ENCODE results near the gene SS18L1. TPM values are rescaled to one million over a fixed set of nuclear protein-coding genes. Genes with fewer than 3 reads are reported as not detected.
"Not testable (repeated sequence)": the region's sequence is repeated elsewhere in the genome, so short reads cannot be mapped to it uniquely, and the experiment has no call there.

SS18L1 gene
- total RNA-seq, 1 experiment from 2014 or later = 17.9 TPM

DNA sequence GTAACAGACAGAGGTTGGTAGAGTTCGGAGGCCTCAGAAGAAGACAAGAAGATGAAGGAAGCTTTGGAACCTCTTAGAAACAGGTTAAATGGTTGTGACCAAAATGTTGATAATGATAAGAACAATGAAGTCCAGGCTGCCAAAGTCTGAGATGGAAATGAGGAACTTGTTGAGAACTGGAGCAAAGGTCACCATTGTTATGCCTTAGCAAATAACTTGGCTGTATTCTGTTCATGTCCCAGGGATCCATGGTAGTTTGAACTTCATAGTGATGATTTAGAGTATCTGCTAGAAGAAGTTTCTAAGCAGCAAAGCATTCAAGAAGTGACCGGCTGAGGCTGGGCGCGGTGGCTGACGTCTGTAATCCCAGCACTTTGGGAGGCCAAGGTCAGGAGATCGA lies 32.4 kb upstream of the SS18L1 start:
- peaks cover 11% of the 10 kb centered on the region for H3K9me3 ChIP-seq (ENCODE audit: low read length)
- no peaks in the 10 kb centered on the region for H4K20me1 ChIP-seq (ENCODE audit: low read length)
- ChIA-PET CTCF (no interaction called here), POLR2A (ENCODE audit: unreplicated experiment) (no interaction called here)
- DNase-seq (no peak), ATAC-seq (no peak)
- no peak overlapping the region for H2AFZ ChIP-seq (ENCODE audit: low read length)
- no peak overlapping the region for H3K4me2 ChIP-seq (ENCODE audit: low read length)
- no peak overlapping the region for H3K4me3 ChIP-seq (ENCODE audit: low read length)
- no peak overlapping the region for H3K27ac ChIP-seq (ENCODE audit: low read length)
- no peaks in the 10 kb centered on the region for H3K36me3 ChIP-seq (ENCODE audit: low read depth, low read length)
- TF ChIP-seq EZH2 (IDR thresholded peaks at IDR 0.05; ENCODE audit: low read length, unreplicated experiment) = no peak
- TF ChIP-seq EZH2phosphoT487 (IDR thresholded peaks at IDR 0.05; ENCODE audit: borderline replicate concordance, low read length) = no peak
- TF ChIP-seq CTCF (conservative IDR thresholded peaks at IDR 0.05; ENCODE audit: low read depth, low read length) = no peak
- H3K4me1 ChIP-seq (ENCODE audit: insufficient read depth, low read length) = no peaks in the 10 kb centered on the region
- H3K9me2 ChIP-seq (replicated peaks; ENCODE audit: low read length) = no peaks in the 10 kb centered on the region
- intact Hi-C loops (cut with micrococcal nuclease) = no loop called here
- H3K27me3 ChIP-seq (ENCODE audit: low read length) = peaks cover 8% of the 10 kb centered on the region; the same call in 1 of the 2 replicates
- no peaks in the 10 kb centered on the region for H3F3A ChIP-seq (ENCODE audit: low read length, unreplicated experiment)
- no TSS peak for BruUV-seq (replicated peaks)
- H3K9ac ChIP-seq (ENCODE audit: low read length) = no peak overlapping the region
- H3K79me2 ChIP-seq (ENCODE audit: low read length) = no peaks in the 10 kb centered on the region

DNA sequence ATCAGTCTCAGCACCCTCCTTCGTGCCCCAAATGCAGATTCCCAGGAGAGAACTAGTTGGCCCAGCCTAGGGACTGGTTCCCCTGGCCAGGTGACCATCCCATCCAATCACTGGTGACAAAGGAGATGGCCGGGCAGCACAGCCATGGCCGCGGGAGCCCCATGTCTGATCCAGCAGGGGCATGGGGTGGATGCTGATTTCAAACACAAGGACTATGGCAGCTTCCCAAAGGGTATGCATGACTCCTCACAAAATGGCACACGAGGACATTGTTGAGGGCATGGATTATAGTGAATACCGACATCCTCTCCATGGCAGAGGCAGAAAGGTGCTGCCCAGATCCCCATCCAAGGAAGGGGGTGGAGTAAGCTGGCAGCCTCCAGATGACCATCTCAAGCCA lies 31.2 kb upstream of the SS18L1 start:
- no peak for ATAC-seq
- no peak overlapping the region for H3K9ac ChIP-seq (ENCODE audit: low read length)
- H2AFZ ChIP-seq (ENCODE audit: low read length) = no peak overlapping the region
- no peaks in the 10 kb centered on the region for H4K20me1 ChIP-seq (ENCODE audit: low read length)
- intact Hi-C loops (cut with micrococcal nuclease) = no loop called here
- no peak overlapping the region for H3K27ac ChIP-seq (ENCODE audit: low read length)
- ChIA-PET CTCF (no interaction called here), POLR2A (ENCODE audit: unreplicated experiment) (no interaction called here)
- H3K36me3 ChIP-seq (ENCODE audit: low read depth, low read length) = no peaks in the 10 kb centered on the region
- H3K4me2 ChIP-seq (ENCODE audit: low read length) = no peak overlapping the region
- TF ChIP-seq EZH2phosphoT487 (IDR thresholded peaks at IDR 0.05; ENCODE audit: borderline replicate concordance, low read length) (no peak), EZH2 (IDR thresholded peaks at IDR 0.05; ENCODE audit: low read length, unreplicated experiment) (no peak), CTCF (conservative IDR thresholded peaks at IDR 0.05; ENCODE audit: low read depth, low read length) (no peak)
- no peaks in the 10 kb centered on the region for H3K9me2 ChIP-seq (replicated peaks; ENCODE audit: low read length)
- H3K27me3 ChIP-seq (ENCODE audit: low read length) = peaks cover 8% of the 10 kb centered on the region; the same call in 1 of the 2 replicates
- BruUV-seq (replicated peaks) = no TSS peak
- DNase-seq = no peak
- H3K79me2 ChIP-seq (ENCODE audit: low read length) = no peaks in the 10 kb centered on the region
- no peaks in the 10 kb centered on the region for H3F3A ChIP-seq (ENCODE audit: low read length, unreplicated experiment)
- H3K4me3 ChIP-seq (ENCODE audit: low read length) = no peak overlapping the region
- no peaks in the 10 kb centered on the region for H3K4me1 ChIP-seq (ENCODE audit: insufficient read depth, low read length)
- peaks cover 11% of the 10 kb centered on the region for H3K9me3 ChIP-seq (ENCODE audit: low read length)

- TF ChIP-seq EZH2 (IDR thresholded peaks at IDR 0.05; ENCODE audit: low read length, unreplicated experiment) (no peak), CTCF (conservative IDR thresholded peaks at IDR 0.05; ENCODE audit: low read depth, low read length) (no peak), EZH2phosphoT487 (IDR thresholded peaks at IDR 0.05; ENCODE audit: borderline replicate concordance, low read length) (no peak)
- no peaks in the 10 kb centered on the region for H3F3A ChIP-seq (ENCODE audit: low read length, unreplicated experiment)
- ChIA-PET CTCF (no interaction called here), POLR2A (ENCODE audit: unreplicated experiment) (no interaction called here)
- no peak overlapping the region for H3K4me3 ChIP-seq (ENCODE audit: low read length)
- H2AFZ ChIP-seq (ENCODE audit: low read length) = no peak overlapping the region
- H3K9me3 ChIP-seq (ENCODE audit: low read length) = no peaks in the 10 kb centered on the region
- H4K20me1 ChIP-seq (ENCODE audit: low read length) = no peaks in the 10 kb centered on the region
- no peaks in the 10 kb centered on the region for H3K4me1 ChIP-seq (ENCODE audit: insufficient read depth, low read length)
- no TSS peak for BruUV-seq (replicated peaks)
- DNase-seq (no peak), ATAC-seq (no peak)
- H3K9me2 ChIP-seq (replicated peaks; ENCODE audit: low read length) = no peaks in the 10 kb centered on the region
- no peaks in the 10 kb centered on the region for H3K36me3 ChIP-seq (ENCODE audit: low read depth, low read length)
- no peak overlapping the region for H3K27ac ChIP-seq (ENCODE audit: low read length)
- H3K4me2 ChIP-seq (ENCODE audit: low read length) = no peak overlapping the region
- intact Hi-C loops (cut with micrococcal nuclease) = no loop called here
- peaks cover 8% of the 10 kb centered on the region; the same call in 1 of the 2 replicates for H3K27me3 ChIP-seq (ENCODE audit: low read length)
- H3K9ac ChIP-seq (ENCODE audit: low read length) = no peak overlapping the region
- H3K79me2 ChIP-seq (ENCODE audit: low read length) = no peaks in the 10 kb centered on the region
Measured at GRCh38 chr20:62114894-62115293, 28.7 kb upstream of the SS18L1 start.

GRCh38 chr20:62115800-62116407 lies 27.7 kb upstream of the SS18L1 start:
- DNase-seq; H3K27ac ChIP-seq (ENCODE audit: low read length); CTCF ChIA-PET; POLR2A ChIA-PET (ENCODE audit: unreplicated experiment); H3K27me3 ChIP-seq (ENCODE audit: low read length); H2AFZ ChIP-seq (ENCODE audit: low read length); H3K4me2 ChIP-seq (ENCODE audit: low read length); H3F3A ChIP-seq (ENCODE audit: low read length, unreplicated experiment); BruUV-seq (replicated peaks); ATAC-seq; H3K9ac ChIP-seq (ENCODE audit: low read length); H3K4me3 ChIP-seq (ENCODE audit: low read length); H3K9me3 ChIP-seq (ENCODE audit: low read length); intact Hi-C loops (cut with micrococcal nuclease); H3K79me2 ChIP-seq (ENCODE audit: low read length); H3K4me1 ChIP-seq (ENCODE audit: insufficient read depth, low read length); H3K36me3 ChIP-seq (ENCODE audit: low read depth, low read length); H3K9me2 ChIP-seq (replicated peaks; ENCODE audit: low read length); H4K20me1 ChIP-seq (ENCODE audit: low read length): not testable (repeated sequence)
